A673 (cell line): ENCODE measurements around the gene SLC2A9. TPM values are rescaled to one million over a fixed set of nuclear protein-coding genes. Genes with fewer than 3 reads are reported as not detected.

Source experiments
- BruUV-seq: library from RNA; stranded (reverse); fragments of 400-500 nt; replicated peaks from 2 replicates; lab custom pipeline; 2021; lab: Mats Ljungman, UMichigan
- CTCF ChIA-PET: fragments of 300-600 bp; sonication (Branson Sonifier 250); formaldehyde crosslinking; loops from one replicate; lab custom pipeline; 2022; ENCODE audit warnings: antibody characterized with exemption; lab: Charles Lee
- POLR2A ChIA-PET: fragments of 300-600 bp; sonication (Branson Sonifier 250); formaldehyde crosslinking; loops from one replicate; lab custom pipeline; 2022; ENCODE audit warnings: antibody characterized with exemption; ENCODE audit not compliant: low non-redundant PET; lab: Charles Lee
- DNase-seq: peaks from one replicate; pipeline ENCODE4 v3.0.0-alpha.2; 2015; ENCODE audit warnings: low spot score
- H3K27ac ChIP-seq: fragments of 200-600 bp; sonication (generic); 2 replicates; pipeline ENCODE4 v1.5.1; 2016; ENCODE audit warnings: mixed run types, low read depth, mild to moderate bottlenecking, mixed read lengths, antibody characterized with exemption, low read length; ENCODE audit not compliant: poor library complexity, severe bottlenecking
- H3K27me3 ChIP-seq: fragments of 200-600 bp; sonication (generic); replicated peaks from 2 replicates; pipeline ENCODE4 v1.6.1; 2017; ENCODE audit warnings: mixed run types, low read depth, mild to moderate bottlenecking, mixed read lengths, antibody characterized with exemption, low read length; ENCODE audit not compliant: insufficient read depth, poor library complexity
- H3K36me3 ChIP-seq: fragments of 200-600 bp; sonication (generic); 2 replicates; pipeline ENCODE4 v1.6.1; 2016; ENCODE audit warnings: mixed run types, mild to moderate bottlenecking, mixed read lengths, antibody characterized with exemption, low read length; ENCODE audit not compliant: insufficient read depth, poor library complexity, severe bottlenecking
- H3K4me1 ChIP-seq: fragments of 200-600 bp; sonication (generic); 2 replicates; pipeline ENCODE4 v1.6.1; 2017; ENCODE audit warnings: mixed run types, mild to moderate bottlenecking, mixed read lengths, antibody characterized with exemption, low read length; ENCODE audit not compliant: insufficient read depth, poor library complexity, severe bottlenecking
- H3K4me3 ChIP-seq: fragments of 200-600 bp; sonication (generic); 2 replicates; pipeline ENCODE4 v1.5.1; 2016; ENCODE audit warnings: low read depth, mixed run types, mild to moderate bottlenecking, mixed read lengths, low read length; ENCODE audit not compliant: poor library complexity, severe bottlenecking
- H3K9me3 ChIP-seq: fragments of 200-600 bp; sonication (generic); 2 replicates; pipeline ENCODE4 v1.6.1; 2016; ENCODE audit warnings: mixed run types, low read depth, mild to moderate bottlenecking, mixed read lengths, antibody characterized with exemption, low read length; ENCODE audit not compliant: poor library complexity, severe bottlenecking
- EZH2 ChIP-seq: fragments of 200-600 bp; sonication (generic); IDR thresholded peaks from 2 replicates; pipeline ENCODE4 v1.6.1; 2017; ENCODE audit warnings: borderline replicate concordance, low read depth, mild to moderate bottlenecking, mixed read lengths, antibody characterized with exemption, low read length; ENCODE audit not compliant: poor library complexity, severe bottlenecking
- intact Hi-C: fragments of 100-400 bp; cut with micrococcal nuclease; formaldehyde crosslinking; loops from one replicate; pipeline ENCODE4 v1.10.0; 2022; ENCODE audit not compliant: unreplicated experiment
- total RNA-seq: library from RNA; stranded (reverse); gene quantifications from 2 replicates; pipeline ENCODE4 v1.2.3, GENCODE V29; 2021
- TF ChIP-seq, protein P1 (sequence below): fragments of 300-800, 200-600 bp; sonication (generic); conservative IDR thresholded peaks from 2 replicates; pipeline ENCODE4 v1.5.1; 2017; ENCODE audit warnings: low read depth, mild to moderate bottlenecking, antibody characterized with exemption, low read length, moderate library complexity, mixed read lengths

Gene SLC2A9
- total RNA-seq, 1 experiment from 2014 or later = not detected

DNA sequence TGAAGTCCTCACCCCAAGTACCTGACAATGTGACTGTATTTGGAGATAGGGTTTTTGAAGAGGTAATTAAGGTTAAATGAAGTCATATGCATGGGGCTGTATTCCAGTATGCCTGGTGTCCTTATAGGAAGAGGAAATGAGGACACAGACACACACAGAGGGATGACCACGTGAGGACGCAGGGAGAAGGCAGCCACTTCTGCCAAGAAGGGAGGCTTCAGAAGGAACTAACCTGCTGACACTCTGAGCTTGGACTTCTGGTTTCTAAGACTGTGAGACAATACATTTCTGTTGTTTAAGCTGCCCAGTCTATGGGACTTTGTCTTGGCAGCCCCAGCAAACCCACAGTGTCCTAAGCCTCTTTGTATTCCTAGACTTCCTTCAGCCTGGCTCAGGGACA is 3.0 kb upstream of the SLC2A9 start:
- H3K4me1 ChIP-seq = no peaks in the 10 kb centered on the region
- intact Hi-C loops = no loop called here
- H3K27me3 ChIP-seq = peaks cover 25% of the 10 kb centered on the region
- DNase-seq = no peak
- no peak overlapping the region for H3K4me3 ChIP-seq
- no peaks in the 10 kb centered on the region for H3K36me3 ChIP-seq
- H3K9me3 ChIP-seq = no peaks in the 10 kb centered on the region
- BruUV-seq = no TSS peak
- POLR2A ChIA-PET = no interaction called here
- H3K27ac ChIP-seq = no peak overlapping the region
- CTCF ChIA-PET = no interaction called here
- TF ChIP-seq EZH2 = no peak
- TF ChIP-seq, protein P1, sequence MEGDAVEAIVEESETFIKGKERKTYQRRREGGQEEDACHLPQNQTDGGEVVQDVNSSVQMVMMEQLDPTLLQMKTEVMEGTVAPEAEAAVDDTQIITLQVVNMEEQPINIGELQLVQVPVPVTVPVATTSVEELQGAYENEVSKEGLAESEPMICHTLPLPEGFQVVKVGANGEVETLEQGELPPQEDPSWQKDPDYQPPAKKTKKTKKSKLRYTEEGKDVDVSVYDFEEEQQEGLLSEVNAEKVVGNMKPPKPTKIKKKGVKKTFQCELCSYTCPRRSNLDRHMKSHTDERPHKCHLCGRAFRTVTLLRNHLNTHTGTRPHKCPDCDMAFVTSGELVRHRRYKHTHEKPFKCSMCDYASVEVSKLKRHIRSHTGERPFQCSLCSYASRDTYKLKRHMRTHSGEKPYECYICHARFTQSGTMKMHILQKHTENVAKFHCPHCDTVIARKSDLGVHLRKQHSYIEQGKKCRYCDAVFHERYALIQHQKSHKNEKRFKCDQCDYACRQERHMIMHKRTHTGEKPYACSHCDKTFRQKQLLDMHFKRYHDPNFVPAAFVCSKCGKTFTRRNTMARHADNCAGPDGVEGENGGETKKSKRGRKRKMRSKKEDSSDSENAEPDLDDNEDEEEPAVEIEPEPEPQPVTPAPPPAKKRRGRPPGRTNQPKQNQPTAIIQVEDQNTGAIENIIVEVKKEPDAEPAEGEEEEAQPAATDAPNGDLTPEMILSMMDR = no peak

DNA sequence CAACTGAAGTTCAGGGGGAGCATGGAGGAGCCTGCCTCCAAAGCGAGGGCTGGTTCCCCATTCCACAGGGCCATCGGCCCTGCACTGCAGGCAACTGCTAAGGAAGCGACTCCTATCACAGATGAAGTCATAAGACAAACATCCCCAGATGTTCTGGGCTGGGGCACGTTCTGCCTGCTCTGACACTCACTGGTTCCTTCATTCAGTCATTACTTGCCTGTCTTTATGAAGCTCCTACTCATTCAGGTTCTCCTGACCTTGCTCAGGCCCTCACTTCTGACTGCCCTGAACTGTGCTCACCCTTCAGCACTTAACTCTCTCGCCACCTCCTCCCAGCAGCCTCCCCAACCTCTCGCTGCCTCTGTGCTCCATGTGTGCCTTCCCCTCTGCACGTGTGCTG is 2.5 kb upstream of the SLC2A9 start:
- Histone ChIP-seq H3K36me3 (no peaks in the 10 kb centered on the region), H3K4me1 (no peaks in the 10 kb centered on the region), H3K9me3 (no peaks in the 10 kb centered on the region), H3K27ac (no peak overlapping the region), H3K4me3 (no peak overlapping the region), H3K27me3 (peaks cover 20% of the 10 kb centered on the region)
- BruUV-seq = no TSS peak
- CTCF ChIA-PET = no interaction called here
- DNase-seq = no peak
- POLR2A ChIA-PET = no interaction called here
- intact Hi-C loops = no loop called here
- no peak for TF ChIP-seq EZH2
- TF ChIP-seq, protein P1 = no peak

DNA sequence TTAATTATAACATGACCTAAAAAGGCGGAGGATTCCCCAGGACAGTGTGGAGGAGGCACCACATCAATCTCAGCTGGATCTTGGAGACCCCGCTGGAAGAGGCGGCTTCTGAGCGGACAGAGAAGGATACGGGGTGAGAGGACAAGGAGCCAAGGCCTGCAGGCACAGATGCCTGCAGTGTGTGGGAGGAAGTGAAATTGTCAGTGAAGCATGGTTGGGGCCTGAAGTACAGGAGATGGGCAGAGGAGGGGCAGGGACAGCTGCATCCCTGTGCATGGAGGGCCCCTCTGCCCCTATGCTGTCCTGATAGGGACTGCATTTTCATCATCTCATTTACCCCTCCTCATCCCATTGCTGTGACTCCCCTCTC is 1.7 kb upstream of the SLC2A9 start:
- H3K4me1 ChIP-seq = no peaks in the 10 kb centered on the region
- H3K27me3 ChIP-seq = peaks cover 13% of the 10 kb centered on the region
- no peaks in the 10 kb centered on the region for H3K9me3 ChIP-seq
- DNase-seq = no peak
- intact Hi-C loops = no loop called here
- no peaks in the 10 kb centered on the region for H3K36me3 ChIP-seq
- POLR2A ChIA-PET = no interaction called here
- CTCF ChIA-PET = no interaction called here
- TF ChIP-seq EZH2 = no peak
- TF ChIP-seq, protein P1 = no peak
- BruUV-seq = no TSS peak
- H3K27ac ChIP-seq = no peak overlapping the region
- H3K4me3 ChIP-seq = no peak overlapping the region
